SHP77 (cell line): Measurements from ENCODE around the gene RCAN2.

Experiments used
- DNase-seq, 2 experiments: peaks; one replicate each; lab custom pipeline; 2025; lab: John Stamatoyannopoulos, UW

The RCAN2 gene

DNA sequence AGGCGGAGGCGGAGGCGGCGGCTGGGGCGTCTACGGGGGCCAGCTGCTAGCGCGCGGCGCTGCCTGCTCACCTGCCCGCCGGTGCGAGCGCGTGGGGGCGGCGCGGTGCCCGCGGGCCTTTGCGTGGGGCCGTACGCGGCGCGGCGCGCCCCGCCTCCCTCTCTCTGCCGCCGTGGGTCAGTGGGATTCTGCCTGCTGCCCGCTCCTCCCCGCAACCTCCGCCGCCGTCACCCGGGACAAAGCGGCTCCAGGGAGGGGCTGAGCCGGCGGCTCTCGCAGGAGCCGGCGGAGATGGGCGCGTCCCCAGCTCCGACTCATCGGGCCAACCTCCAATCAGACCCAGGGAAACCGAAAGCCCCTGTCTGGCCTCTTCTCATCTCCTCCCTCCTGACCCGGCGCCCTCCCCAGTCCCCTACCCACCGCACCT, at the start of gene RCAN2:
TSS of gene RCAN2 (minus strand) at position 249 of the 427 bp plus-strand sequence.
- DNase-seq, result peak in 1 of 2 experiments; percentile 53

GRCh38 chr6:46539866-46540265, 48.6 kb upstream of the RCAN2 start:
- no peak for DNase-seq

DNA sequence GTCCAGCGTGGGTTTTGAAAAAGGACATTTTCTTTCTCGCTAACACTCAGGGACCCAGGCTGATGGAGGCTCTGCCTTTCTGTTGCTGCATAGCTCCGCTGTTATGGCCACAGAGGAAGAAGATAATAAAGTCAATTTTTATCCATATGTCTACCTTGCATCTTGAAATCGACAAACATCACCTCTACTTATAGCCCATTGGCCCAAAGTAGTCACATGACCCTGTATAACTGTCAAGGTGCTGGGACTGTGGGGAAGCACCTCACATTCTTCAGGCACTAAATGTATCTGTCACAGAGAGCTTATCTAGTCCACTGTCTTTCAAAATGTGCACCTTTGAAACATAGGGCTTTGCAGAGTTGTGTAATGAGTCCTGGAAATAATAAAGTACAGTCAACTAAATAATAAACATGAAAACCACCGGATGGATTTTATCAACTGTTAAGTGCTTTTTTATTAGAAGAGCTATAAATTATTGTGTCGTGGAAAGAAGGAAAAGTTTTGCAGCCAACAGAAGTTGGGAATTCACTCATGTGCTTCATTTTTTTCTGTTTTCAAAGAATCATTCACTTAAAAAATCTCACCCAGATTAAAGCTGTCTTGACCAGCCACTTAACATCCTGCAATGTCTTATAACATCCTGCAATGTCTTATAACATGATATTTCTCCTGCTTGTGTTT, 47.7 kb upstream of the RCAN2 start:
- DNase-seq, result no peak

GRCh38 chr6:46530896-46531295, 39.6 kb upstream of the RCAN2 start:
- DNase-seq, result no peak

GRCh38 chr6:46528961-46529750, 37.9 kb upstream of the RCAN2 start:
- no peak for DNase-seq

DNA sequence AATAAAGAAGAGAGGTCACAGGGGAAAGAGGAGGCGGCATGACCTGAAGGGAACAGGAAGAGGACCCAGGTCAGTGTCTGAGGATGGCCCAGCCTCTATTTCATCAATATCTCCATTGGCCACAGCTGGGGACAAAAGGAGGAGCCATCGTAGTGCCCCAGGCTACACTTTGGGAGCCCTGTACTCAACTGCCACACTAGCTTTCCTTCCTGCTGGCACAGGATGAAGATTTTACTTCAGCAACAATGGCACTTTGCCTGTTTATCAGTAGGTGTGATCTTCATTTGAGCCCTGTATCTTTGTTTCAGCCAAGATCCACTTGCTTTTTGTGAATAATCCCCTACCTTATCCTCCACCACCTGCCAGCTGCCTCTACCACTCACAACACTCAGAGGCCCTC, 35.4 kb upstream of the RCAN2 start:
- no peak for DNase-seq

- no peak for DNase-seq
Observed at GRCh38 chr6:46525583-46525982, 34.3 kb upstream of the RCAN2 start.

DNA sequence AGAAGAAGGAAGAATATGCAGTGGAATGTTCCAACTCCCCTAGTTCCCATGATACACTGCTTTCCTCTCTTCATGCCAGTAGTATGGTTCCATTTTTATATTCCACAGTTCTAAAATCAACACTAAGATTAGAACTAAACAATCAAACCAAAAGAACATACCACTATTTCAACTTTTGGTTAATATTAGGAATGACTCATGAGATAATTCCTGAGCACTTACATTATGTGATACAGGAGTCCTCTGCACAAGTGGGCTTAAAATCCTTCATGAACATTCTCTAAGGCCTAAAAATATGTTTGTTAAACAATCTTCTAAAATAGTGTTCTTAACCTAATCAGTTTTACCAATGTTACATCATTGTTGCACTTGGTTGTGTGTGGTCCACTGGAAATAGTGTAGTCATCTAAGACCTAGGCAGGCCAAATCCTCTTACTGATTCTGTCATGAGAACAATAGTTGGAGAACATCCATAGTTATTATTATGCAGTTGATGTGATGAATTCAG, 30.3 kb upstream of the RCAN2 start:
- no peak for DNase-seq

GRCh38 chr6:46517202-46517601, 26.0 kb upstream of the RCAN2 start:
- DNase-seq, result no peak

- DNase-seq, result no peak
Observed at GRCh38 chr6:46513533-46513932, 22.3 kb upstream of the RCAN2 start.

GRCh38 chr6:46511320-46511719, 20.1 kb upstream of the RCAN2 start:
- no peak for DNase-seq

GRCh38 chr6:46510651-46511050, 19.4 kb upstream of the RCAN2 start:
- DNase-seq, result no peak

DNA sequence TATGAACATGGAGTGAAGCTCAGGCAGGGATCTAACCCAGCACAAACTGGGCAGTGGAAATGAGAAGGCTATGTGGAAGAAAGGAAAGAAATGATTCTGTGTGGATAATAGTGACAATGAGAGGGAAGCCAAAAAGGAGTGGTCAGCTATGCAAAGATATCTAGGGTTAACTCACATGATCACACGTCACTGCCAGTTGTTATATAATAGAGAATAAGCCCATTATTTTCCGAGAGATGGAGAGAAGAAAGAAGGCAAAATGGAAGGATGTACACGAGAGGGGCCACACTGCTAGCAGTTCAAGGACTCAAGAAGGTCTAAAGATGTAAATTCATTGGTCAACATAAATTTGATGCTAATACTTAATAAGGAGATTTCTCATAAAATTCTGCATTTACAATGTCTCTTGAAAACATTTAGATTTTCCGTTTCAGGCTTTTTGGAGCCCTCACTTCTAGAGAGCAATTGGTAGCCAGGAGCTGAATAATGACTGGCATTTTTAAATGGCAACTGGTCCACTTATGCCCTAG, 18.8 kb upstream of the RCAN2 start:
- no peak for DNase-seq

DNA sequence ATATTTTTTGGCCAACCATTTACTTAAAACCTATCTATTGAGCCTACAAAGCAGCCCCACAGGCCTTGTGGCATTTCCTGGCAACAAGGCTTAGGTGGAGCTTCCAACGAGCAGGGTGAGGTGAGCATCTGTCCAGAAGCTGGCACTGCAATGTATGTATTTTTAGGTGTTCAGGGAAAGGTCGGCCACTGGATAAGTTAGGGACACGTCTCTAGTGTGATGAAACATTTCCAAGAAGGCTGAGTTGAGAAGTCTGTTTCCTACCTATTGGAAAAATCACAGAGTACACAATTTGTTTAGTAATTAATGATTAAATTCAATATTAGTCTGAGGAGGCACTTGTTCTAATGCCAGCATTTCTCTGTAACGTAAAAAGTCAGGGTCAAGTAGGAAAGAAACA, 17.8 kb upstream of the RCAN2 start:
- no peak for DNase-seq

- no peak for DNase-seq
Observed at GRCh38 chr6:46507426-46507825, 16.2 kb upstream of the RCAN2 start.

DNA sequence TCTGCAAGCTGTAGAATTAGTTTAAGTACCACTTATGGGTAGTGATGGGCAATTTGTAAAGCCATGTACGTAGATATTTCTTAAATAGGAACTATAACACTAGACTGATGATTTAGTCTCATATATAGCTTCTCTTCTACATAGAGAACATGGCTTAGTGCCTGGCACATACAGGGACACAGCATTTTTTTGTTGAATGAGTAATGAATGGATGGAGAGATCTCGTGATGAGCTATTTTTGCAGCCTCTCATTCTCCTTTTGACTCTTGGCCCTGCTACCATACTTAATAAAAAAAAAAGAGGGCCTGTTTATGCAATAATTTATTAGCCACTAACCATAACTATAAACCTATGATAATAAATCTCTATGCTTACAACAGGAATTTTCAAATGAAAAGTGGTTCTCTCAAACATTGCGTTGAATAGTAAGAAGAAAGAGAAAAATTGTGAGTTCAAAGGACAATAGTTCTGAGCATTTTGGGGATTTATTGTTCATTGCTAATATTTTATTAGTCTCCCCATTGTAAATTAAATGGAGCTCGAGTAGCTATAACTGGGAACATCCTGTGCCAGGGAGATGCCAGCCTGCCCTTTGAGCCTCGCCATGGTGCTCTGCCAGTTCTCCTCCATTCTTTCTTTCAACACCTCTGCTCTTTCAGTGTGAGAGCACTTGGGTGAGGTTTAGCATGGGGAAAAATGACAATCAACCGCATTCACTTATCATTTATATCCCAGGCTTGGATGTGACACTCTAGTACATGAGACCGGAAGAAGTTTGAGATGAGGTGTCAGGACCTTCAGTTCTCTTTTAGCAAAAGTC, 14.7 kb upstream of the RCAN2 start:
- no peak for DNase-seq

DNA sequence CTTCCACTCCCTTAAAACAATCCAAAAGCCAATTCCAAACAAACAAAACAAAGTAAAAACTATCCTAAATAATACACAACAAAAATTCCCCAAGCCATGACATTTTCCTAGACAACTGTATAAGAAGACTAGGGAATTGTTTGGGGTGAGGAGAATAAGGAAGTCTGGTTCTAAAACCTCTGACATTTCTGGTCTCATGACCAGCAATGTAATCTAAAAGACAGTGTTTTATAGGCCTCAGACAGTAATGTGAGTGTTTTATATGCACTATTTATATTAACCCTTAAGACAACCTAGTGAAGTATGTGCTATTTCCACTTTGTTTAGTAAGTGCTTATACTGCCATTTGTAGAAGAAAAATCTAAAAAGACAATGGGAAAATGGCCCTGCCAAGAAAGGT, 13.0 kb upstream of the RCAN2 start:
- no peak for DNase-seq

DNA sequence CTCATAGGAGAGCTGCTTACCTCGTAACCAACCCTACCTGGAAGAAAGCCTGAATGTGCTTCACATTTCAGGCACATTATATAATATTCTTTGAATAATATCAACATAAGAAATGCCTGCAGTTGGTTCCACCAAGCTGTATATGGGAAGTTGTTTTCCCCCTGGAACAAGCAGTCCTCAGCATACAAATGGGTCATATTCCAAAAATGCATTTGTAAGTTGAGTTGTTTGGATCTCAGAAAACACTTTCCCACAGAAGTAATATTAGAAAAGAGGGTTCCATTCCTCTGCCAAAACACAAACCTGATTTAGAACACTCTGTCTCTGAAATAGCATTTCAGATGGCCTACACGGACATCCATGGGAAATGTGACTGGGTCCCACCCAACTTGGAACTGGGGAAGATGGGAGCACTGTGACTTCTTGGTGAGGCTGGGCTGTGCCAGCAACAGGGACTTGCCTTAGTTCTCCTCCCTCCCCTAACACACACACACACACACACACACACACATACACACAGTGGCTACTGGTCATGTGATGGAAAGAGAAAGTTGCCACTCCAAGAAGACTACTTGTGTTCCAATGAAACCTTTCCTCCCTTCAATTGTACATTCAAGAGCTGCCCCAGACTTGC, 11.4 kb upstream of the RCAN2 start:
- DNase-seq, result no peak

- no peak for DNase-seq
Observed at GRCh38 chr6:46501136-46502089, 10.2 kb upstream of the RCAN2 start.

GRCh38 chr6:46500382-46500781, 9.1 kb upstream of the RCAN2 start:
- DNase-seq, result no peak
